OCI-M1 (cell line): ENCODE measurements around the gene S100A6.

ENCODE experiments used
- DNase-seq: peaks from one replicate; lab custom pipeline; 2025; lab: John Stamatoyannopoulos, UW

S100A6 gene

GRCh38 chr1:153503766-153504165 is 32.0 kb downstream of the S100A6 start:
- DNase-seq: no peak

DNA sequence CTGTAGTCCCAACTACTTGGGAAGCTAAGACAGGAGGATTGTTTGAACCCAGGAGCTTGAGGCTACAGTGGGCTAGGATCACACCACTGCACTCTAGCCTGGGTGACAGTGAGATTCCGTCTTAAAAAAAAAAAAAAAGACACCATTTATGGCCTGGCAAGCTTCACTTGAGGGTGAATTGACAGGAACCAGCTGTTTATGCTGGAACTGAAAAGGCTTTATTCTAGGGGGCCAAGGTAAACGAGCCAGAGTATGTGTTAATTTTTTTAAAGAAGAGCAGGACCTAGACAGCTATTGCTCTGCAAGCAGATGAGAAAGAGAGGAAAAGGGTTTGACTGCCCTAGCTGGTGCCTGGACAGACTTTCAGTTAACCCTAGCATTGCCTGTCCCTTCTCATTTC is 37.0 kb downstream of the S100A6 start:
- DNase-seq: no peak

DNA sequence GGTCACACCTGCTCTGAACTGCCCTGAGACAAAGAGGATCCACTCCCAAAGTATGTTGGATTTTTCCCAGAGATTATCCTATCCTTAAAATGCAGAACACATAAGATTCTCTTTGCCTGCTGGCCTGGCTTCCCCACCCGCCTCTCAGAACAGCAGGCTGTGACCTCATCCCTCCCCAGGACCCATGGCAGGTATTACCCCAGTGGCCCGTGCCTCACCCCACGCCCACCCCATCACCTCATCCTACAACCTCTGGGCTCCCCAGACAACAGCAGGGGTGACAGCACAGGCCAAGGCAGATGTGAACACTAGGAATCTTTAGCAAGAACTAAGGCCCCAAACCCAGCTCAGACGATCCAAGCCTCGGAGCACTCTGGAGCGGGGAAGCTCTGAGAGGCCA is 40.3 kb downstream of the S100A6 start:
- no peak for DNase-seq

GRCh38 chr1:153494976-153495535 is 40.7 kb downstream of the S100A6 start:
- DNase-seq: peak; percentile 89

- no peak for DNase-seq
Observed at GRCh38 chr1:153493343-153493960, 42.3 kb downstream of the S100A6 start.

- peak; percentile 43 for DNase-seq
Observed at GRCh38 chr1:153490272-153491051, 45.3 kb downstream of the S100A6 start.

- no peak for DNase-seq
Observed at GRCh38 chr1:153488731-153489130, 47.1 kb downstream of the S100A6 start.

DNA sequence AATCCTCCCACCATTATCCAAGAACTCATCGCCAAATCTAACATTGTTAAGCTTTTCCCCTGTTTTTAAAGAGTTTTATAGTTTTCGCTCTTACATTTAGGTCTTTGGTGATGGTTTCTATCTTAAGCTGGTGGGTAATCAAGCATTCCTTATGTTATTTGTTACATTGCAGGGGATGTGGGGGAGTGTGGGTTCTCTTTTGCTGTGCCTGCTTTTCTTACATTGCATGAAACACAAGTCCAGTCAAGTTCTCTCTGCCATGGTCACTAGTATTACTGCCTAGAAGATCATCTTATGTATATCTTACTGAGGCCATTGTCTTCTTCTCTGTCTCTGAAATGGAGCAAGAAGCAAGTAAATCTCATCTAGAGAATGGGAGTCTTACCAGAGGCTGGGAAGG is 48.1 kb downstream of the S100A6 start:
- DNase-seq: no peak

DNA sequence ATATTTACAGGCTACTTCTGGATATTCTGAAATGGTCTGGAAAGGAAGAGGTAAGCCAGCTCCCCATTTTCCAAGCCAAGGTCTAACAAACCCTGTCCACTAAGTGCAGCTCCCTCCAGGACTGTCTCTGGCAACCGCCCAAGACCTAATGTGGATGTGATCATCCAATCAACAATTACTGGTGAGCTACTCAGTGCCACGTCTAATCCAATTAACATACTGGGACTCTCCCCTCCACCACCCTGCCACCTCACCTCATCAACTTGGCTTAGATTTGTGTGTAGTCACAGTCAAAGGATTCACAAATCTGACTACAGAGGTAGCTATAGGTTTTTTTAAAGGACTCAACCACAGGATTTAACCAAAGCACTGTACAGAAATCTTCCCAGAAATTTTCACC is 49.9 kb downstream of the S100A6 start:
- DNase-seq: no peak
